Islet of Langerhans (tissue), 1 donor: ENCODE measurements around the gene ZBTB8B.
"Not testable (repeated sequence)": the region's sequence is repeated elsewhere in the genome, so short reads cannot be mapped to it uniquely, and the experiment has no call there.

Source experiments
- FAIRE-seq: peaks from one replicate; lab custom pipeline; 2011; peaks lifted over from hg19 to GRCh38; lab: Jason Lieb, UNC

ZBTB8B gene

GRCh38 chr1:32470431-32470830 lies 5.6 kb downstream of the ZBTB8B start:
- no peak for FAIRE-seq

GRCh38 chr1:32470991-32471694 lies 6.3 kb downstream of the ZBTB8B start:
- FAIRE-seq: no peak

GRCh38 chr1:32471695-32472362 lies 7.0 kb downstream of the ZBTB8B start:
- FAIRE-seq: no peak

GRCh38 chr1:32472966-32473365 lies 8.1 kb downstream of the ZBTB8B start:
- FAIRE-seq: not testable (repeated sequence)

- no peak for FAIRE-seq
Observed at GRCh38 chr1:32474954-32475353, 10.1 kb downstream of the ZBTB8B start.

- FAIRE-seq: no peak
Observed at GRCh38 chr1:32480003-32480402, 15.1 kb downstream of the ZBTB8B start.

- FAIRE-seq: no peak
Observed at GRCh38 chr1:32480761-32481160, 15.9 kb downstream of the ZBTB8B start.

- FAIRE-seq: not testable (repeated sequence)
Observed at GRCh38 chr1:32481788-32482187, 16.9 kb downstream of the ZBTB8B start.

- no peak for FAIRE-seq
Observed at GRCh38 chr1:32485554-32486255, 20.8 kb downstream of the ZBTB8B start.

- FAIRE-seq: no peak
Observed at GRCh38 chr1:32486463-32487113, 21.7 kb downstream of the ZBTB8B start.

- FAIRE-seq: no peak
Observed at GRCh38 chr1:32487182-32487581, 22.3 kb downstream of the ZBTB8B start.

- no peak for FAIRE-seq
Observed at GRCh38 chr1:32489774-32490454, 25.0 kb downstream of the ZBTB8B start.

- FAIRE-seq: no peak
Observed at GRCh38 chr1:32491386-32491785, 26.5 kb downstream of the ZBTB8B start.

- FAIRE-seq: no peak
Observed at GRCh38 chr1:32494196-32494595, 29.3 kb downstream of the ZBTB8B start.

- FAIRE-seq: no peak
Observed at GRCh38 chr1:32494711-32495337, 30.0 kb downstream of the ZBTB8B start.

GRCh38 chr1:32496127-32496526 lies 31.3 kb downstream of the ZBTB8B start:
- FAIRE-seq: no peak

- no peak for FAIRE-seq
Observed at GRCh38 chr1:32498751-32499150, 33.9 kb downstream of the ZBTB8B start.

GRCh38 chr1:32500387-32501209 lies 35.7 kb downstream of the ZBTB8B start:
- FAIRE-seq: no peak

GRCh38 chr1:32501865-32502264 lies 37.0 kb downstream of the ZBTB8B start:
- no peak for FAIRE-seq

- FAIRE-seq: no peak
Observed at GRCh38 chr1:32503153-32503552, 38.3 kb downstream of the ZBTB8B start.

GRCh38 chr1:32507021-32507420 lies 42.1 kb downstream of the ZBTB8B start:
- FAIRE-seq: no peak
